ENCODE measurements around the gene SMDT1. TPM values are rescaled to one million over a fixed set of nuclear protein-coding genes. Genes with fewer than 3 reads are reported as not detected.

The SMDT1 gene
- total RNA-seq, 5 donors from 2014 or later (not counting 1 experiment from before 2014, with no cell fraction given): 101 to 176 (median 114) TPM

Other genes starting within 250 kb of the SMDT1 start
- 100 to 1,000 TPM in 3 of 5 donors, 10 to 100 TPM in 2; 71.9 to 128 (median 112) TPM for gene SREBF2, start 246.6 kb upstream of the SMDT1 start, total RNA-seq
- 1 to 10 TPM in 1 of 5 donors, under 1 TPM in 3, not detected in 1; 0.56 to 1.2 (median 0.75) TPM for gene SHISA8, start 164.6 kb upstream of the SMDT1 start, total RNA-seq
- 10 to 100 TPM; 11.4 to 22.5 (median 15.4) TPM for gene TNFRSF13C, start 152.9 kb upstream of the SMDT1 start, total RNA-seq
- 10 to 100 TPM in 2 of 5 donors, 1 to 10 TPM in 3; 5.1 to 16.7 (median 7.9) TPM for gene CENPM, start 132.5 kb upstream of the SMDT1 start, total RNA-seq
- gene SEPTIN3, start 110.3 kb upstream of the SMDT1 start, total RNA-seq: under 1 TPM; 0.10 to 0.30 (median 0.23) TPM
- gene WBP2NL, start 80.9 kb upstream of the SMDT1 start, total RNA-seq: 1 to 10 TPM; 1.5 to 2.8 (median 2.2) TPM
- 10 to 100 TPM in 3 of 5 donors, 1 to 10 TPM in 2; 6.9 to 14.3 (median 11.6) TPM for gene NAGA, start 8.9 kb upstream of the SMDT1 start, total RNA-seq
- 1 to 10 TPM in 3 of 5 donors, under 1 TPM in 2; 0.83 to 2.0 (median 1.5) TPM for gene PHETA2, start 5.5 kb upstream of the SMDT1 start, total RNA-seq
- 10 to 100 TPM; 36.6 to 52.3 (median 39.6) TPM for gene NDUFA6, start 11.1 kb downstream of the SMDT1 start, total RNA-seq
- gene CYP2D6, start 51.1 kb downstream of the SMDT1 start, total RNA-seq: 1 to 10 TPM; 4.5 to 9.8 (median 8.6) TPM
- gene TCF20, start 191.0 kb downstream of the SMDT1 start, total RNA-seq: 10 to 100 TPM; 84.2 to 98.8 (median 88.5) TPM